HL-60 (cell line): Measurements from ENCODE around the gene PRKCE.

Experiments used
- DNase-seq, 2 experiments: peaks; one replicate each; pipeline ENCODE4 v3.0.0-alpha.2; 2010 to 2020; ENCODE audit warnings: low read depth in 1 of 2, low spot score in 1 of 2
- H3K27ac ChIP-seq: fragments of 250-450 bp; sonication (Bioruptor Pico); replicated peaks from 2 replicates; pipeline ENCODE4 v1.5.1; 2020; ENCODE audit warnings: mild to moderate bottlenecking, moderate library complexity
- H3K27me3 ChIP-seq: fragments of 250-450 bp; sonication (Bioruptor Pico); 2 replicates; pipeline ENCODE4 v1.5.1; 2021; ENCODE audit warnings: mild to moderate bottlenecking, moderate library complexity; ENCODE audit not compliant: insufficient read depth, poor library complexity, severe bottlenecking
- H3K4me3 ChIP-seq: replicated peaks from 2 replicates; pipeline ENCODE4 v1.5.1; 2011; ENCODE audit warnings: mild to moderate bottlenecking, control low read depth, low read length; ENCODE audit not compliant: insufficient read depth
- GABPA ChIP-seq: IDR thresholded peaks from 2 replicates; pipeline ENCODE4 v1.6.1; 2012; ENCODE audit warnings: low read depth
- POLR2AphosphoS5 ChIP-seq: IDR thresholded peaks from 2 replicates; pipeline ENCODE4 v1.6.1; 2012; ENCODE audit warnings: low read depth
- SPI1 ChIP-seq: IDR thresholded peaks from 2 replicates; pipeline ENCODE4 v1.6.1; 2012; ENCODE audit warnings: low read depth, mild to moderate bottlenecking, borderline replicate concordance
- TF ChIP-seq, protein P1 (sequence below): IDR thresholded peaks from one replicate; pipeline ENCODE4 v1.5.1; 2011; ENCODE audit warnings: low read length, control low read depth, inconsistent platforms; ENCODE audit not compliant: insufficient read depth
- TF ChIP-seq, protein P2 (sequence below): IDR thresholded peaks from 2 replicates; pipeline ENCODE4 v1.6.1; 2012; ENCODE audit warnings: low read depth; ENCODE audit not compliant: insufficient replicate concordance

PRKCE gene

DNA sequence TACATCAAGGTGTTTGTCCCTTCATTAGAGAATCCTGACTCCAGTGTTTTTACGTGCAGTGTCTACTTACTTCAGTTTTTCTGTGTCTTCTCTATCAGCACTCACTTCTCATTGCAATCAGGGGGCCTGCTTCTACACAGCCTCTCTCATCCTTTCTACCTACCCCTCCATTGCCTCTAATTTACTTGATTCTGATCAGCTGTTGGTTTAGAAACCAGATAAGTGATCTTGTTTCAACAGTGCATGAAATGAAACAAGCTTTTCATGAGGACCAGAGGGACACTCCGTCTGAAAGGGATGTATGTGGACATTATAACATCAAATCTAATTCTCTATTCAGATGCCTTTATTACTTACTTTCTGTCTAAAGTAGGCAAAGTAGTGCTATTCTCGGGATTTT, 136.9 kb downstream of the PRKCE start:
- Histone ChIP-seq H3K4me3 (no peak overlapping the region), H3K27me3 (no peaks in the 10 kb centered on the region), H3K27ac (no peak overlapping the region)
- no peak for TF ChIP-seq GABPA
- TF ChIP-seq SPI1: no peak
- TF ChIP-seq, protein P1, sequence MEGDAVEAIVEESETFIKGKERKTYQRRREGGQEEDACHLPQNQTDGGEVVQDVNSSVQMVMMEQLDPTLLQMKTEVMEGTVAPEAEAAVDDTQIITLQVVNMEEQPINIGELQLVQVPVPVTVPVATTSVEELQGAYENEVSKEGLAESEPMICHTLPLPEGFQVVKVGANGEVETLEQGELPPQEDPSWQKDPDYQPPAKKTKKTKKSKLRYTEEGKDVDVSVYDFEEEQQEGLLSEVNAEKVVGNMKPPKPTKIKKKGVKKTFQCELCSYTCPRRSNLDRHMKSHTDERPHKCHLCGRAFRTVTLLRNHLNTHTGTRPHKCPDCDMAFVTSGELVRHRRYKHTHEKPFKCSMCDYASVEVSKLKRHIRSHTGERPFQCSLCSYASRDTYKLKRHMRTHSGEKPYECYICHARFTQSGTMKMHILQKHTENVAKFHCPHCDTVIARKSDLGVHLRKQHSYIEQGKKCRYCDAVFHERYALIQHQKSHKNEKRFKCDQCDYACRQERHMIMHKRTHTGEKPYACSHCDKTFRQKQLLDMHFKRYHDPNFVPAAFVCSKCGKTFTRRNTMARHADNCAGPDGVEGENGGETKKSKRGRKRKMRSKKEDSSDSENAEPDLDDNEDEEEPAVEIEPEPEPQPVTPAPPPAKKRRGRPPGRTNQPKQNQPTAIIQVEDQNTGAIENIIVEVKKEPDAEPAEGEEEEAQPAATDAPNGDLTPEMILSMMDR: no peak
- no peak for TF ChIP-seq POLR2AphosphoS5
- TF ChIP-seq, protein P2, sequence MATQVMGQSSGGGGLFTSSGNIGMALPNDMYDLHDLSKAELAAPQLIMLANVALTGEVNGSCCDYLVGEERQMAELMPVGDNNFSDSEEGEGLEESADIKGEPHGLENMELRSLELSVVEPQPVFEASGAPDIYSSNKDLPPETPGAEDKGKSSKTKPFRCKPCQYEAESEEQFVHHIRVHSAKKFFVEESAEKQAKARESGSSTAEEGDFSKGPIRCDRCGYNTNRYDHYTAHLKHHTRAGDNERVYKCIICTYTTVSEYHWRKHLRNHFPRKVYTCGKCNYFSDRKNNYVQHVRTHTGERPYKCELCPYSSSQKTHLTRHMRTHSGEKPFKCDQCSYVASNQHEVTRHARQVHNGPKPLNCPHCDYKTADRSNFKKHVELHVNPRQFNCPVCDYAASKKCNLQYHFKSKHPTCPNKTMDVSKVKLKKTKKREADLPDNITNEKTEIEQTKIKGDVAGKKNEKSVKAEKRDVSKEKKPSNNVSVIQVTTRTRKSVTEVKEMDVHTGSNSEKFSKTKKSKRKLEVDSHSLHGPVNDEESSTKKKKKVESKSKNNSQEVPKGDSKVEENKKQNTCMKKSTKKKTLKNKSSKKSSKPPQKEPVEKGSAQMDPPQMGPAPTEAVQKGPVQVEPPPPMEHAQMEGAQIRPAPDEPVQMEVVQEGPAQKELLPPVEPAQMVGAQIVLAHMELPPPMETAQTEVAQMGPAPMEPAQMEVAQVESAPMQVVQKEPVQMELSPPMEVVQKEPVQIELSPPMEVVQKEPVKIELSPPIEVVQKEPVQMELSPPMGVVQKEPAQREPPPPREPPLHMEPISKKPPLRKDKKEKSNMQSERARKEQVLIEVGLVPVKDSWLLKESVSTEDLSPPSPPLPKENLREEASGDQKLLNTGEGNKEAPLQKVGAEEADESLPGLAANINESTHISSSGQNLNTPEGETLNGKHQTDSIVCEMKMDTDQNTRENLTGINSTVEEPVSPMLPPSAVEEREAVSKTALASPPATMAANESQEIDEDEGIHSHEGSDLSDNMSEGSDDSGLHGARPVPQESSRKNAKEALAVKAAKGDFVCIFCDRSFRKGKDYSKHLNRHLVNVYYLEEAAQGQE: no peak
- no peak for DNase-seq

DNA sequence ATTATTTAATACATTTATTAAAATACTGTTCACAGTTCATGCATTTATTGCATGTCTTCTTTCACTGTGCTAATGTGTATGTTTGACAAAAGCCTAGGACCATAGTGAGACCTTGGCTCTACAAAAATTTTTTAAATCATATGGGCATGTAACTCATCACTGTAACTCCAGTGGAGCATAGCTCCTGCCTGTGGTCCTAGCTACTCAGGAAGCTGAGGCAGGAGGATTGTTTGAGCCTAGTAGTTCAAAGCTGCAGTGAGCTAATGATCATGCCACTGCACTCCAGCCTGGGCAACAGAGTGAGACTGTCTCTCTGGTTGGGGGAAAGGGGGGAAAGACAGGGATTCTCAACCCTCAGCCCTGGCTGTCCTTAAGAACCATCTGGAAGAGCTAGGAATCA, 137.8 kb downstream of the PRKCE start:
- TF ChIP-seq POLR2AphosphoS5 (no peak), SPI1 (no peak), GABPA (no peak)
- TF ChIP-seq, protein P2: no peak
- TF ChIP-seq, protein P1: no peak
- DNase-seq: no peak
- Histone ChIP-seq H3K27me3 (no peaks in the 10 kb centered on the region), H3K27ac (no peak overlapping the region), H3K4me3 (no peak overlapping the region)

DNA sequence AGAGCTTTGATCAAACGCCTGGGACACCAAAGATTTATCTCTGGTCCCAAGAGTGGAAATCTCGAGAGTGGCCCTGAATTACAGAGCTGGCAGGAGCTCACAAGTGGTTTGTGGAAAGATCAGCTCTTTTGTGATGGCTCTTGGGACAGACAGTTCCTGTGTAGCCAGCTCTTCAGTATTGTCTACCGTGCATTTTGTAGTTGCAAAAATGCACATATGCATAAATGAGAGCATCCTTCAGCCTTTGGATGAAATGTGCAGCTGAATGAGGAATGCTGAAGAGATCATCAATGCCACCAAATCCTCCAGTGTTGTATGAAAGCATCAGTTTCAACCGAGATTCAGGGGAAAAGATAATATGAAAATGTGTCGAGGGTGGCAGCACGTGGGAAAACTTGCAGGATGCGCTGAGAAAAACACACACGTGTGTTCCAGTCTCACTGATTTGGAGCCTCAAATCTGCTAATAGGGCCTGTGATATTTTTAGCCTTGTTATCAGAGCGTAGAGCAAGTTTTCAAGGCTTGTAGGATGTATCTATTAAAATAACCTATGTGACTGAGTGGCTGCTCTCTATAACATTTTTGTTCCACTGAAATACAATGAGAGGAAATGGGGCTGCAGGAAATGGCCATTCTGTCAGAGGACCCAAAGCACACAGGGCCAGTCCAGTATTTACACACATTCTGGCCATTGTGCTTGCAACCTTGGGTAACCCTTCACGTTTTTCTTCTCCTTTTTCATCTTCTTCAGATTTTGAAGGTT, 138.7 kb downstream of the PRKCE start:
- H3K27ac ChIP-seq: no peak overlapping the region
- no peak overlapping the region for H3K4me3 ChIP-seq
- no peak for DNase-seq
- no peaks in the 10 kb centered on the region for H3K27me3 ChIP-seq
- no peak for TF ChIP-seq POLR2AphosphoS5
- TF ChIP-seq, protein P2: no peak
- TF ChIP-seq GABPA: no peak
- TF ChIP-seq, protein P1: no peak
- no peak for TF ChIP-seq SPI1
